ENCODE measurements around the gene DOCK9.

DOCK9 gene

DNA sequence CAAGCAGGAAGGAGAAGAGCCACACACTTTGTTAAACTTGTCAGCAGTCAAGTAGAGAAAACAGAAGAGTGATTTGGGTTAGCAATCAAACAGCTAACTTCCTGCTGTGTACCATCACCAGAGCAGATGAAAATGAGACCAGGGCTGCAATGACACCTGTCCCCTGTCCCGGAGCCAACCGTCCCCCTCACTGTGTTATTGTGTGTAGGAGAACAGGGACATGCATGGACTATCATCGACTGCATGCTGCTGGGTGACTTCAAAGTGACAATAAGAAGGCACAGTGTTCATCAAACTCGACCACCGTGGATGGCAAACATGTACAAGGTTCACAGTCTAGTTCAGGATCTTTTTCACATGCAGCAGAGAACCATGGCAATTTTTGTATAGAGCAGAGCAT, 131.3 kb downstream of the DOCK9 start:
- Mint-ChIP-seq H3K27ac (no peak overlapping the region), H3K4me3 (no peak overlapping the region), H3K36me3 (ENCODE audit: low read depth) (peaks cover 64% of the 10 kb centered on the region), H3K27me3 (no peaks in the 10 kb centered on the region), H3K9me3 (no peaks in the 10 kb centered on the region), H3K4me1 (ENCODE audit: low read depth) (peaks cover 2% of the 10 kb centered on the region)
- DNase-seq = no peak

DNA sequence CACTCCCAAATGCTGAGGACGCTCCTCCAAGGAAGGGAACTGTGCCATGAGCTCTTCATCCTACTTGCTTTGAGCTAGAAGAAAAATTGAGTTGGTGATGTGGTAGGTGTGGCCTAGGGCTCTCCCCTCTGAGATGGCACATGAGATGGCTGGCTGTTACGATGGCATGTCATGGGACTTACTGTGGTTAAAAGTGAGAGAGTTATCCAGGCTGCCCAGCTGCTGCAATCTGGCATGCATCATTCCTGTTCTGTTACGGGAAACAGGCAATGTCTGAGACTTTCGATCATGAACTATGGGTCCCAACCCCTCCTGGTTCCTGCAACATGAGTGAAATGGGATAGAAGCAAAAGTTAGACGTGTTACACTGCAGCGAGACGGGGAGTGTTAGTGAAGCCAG, 132.1 kb downstream of the DOCK9 start:
- Mint-ChIP-seq H3K27ac (no peak overlapping the region), H3K9me3 (no peaks in the 10 kb centered on the region), H3K4me1 (ENCODE audit: low read depth) (peaks cover 2% of the 10 kb centered on the region), H3K27me3 (no peaks in the 10 kb centered on the region), H3K4me3 (no peak overlapping the region), H3K36me3 (ENCODE audit: low read depth) (peaks cover 65% of the 10 kb centered on the region)
- no peak for DNase-seq

GRCh38 chr13:98844021-98844420, 133.8 kb downstream of the DOCK9 start:
- Mint-ChIP-seq H3K9me3 (no peaks in the 10 kb centered on the region), H3K27ac (no peak overlapping the region), H3K27me3 (no peaks in the 10 kb centered on the region), H3K4me1 (ENCODE audit: low read depth) (peaks cover 2% of the 10 kb centered on the region), H3K4me3 (no peak overlapping the region), H3K36me3 (ENCODE audit: low read depth) (peaks cover 65% of the 10 kb centered on the region)
- no peak for DNase-seq

DNA sequence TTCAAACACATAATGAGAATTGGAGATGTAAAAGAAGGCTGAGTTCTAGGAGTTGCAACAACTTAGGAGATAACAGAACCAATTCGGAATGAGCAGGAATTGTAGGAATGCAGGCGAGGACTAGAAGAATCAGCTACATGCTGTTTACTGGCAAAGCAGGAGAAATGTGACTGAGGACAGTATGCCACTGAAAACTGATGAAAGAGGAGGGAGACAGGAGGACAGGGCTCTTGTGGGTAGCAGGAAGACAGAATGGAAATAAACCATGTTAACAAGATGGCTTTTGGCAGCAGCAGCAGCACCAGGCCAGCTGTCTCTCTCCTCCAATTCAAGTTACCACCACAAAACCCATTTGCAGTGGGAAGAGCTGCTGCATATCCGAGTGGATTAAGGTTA, 134.4 kb downstream of the DOCK9 start:
- Mint-ChIP-seq H3K4me3 (no peak overlapping the region), H3K9me3 (no peaks in the 10 kb centered on the region), H3K36me3 (ENCODE audit: low read depth) (peaks cover 67% of the 10 kb centered on the region), H3K27me3 (no peaks in the 10 kb centered on the region), H3K4me1 (ENCODE audit: low read depth) (peaks cover 2% of the 10 kb centered on the region), H3K27ac (no peak overlapping the region)
- DNase-seq = no peak

GRCh38 chr13:98842858-98843481, 134.9 kb downstream of the DOCK9 start:
- no peak overlapping the region for H3K27ac Mint-ChIP-seq
- H3K9me3 Mint-ChIP-seq = no peaks in the 10 kb centered on the region
- no peaks in the 10 kb centered on the region for H3K27me3 Mint-ChIP-seq
- peaks cover 2% of the 10 kb centered on the region for H3K4me1 Mint-ChIP-seq (ENCODE audit: low read depth)
- no peak overlapping the region for H3K4me3 Mint-ChIP-seq
- DNase-seq = peak; percentile 73
- H3K36me3 Mint-ChIP-seq (ENCODE audit: low read depth) = peaks cover 65% of the 10 kb centered on the region

GRCh38 chr13:98842070-98842469, 135.8 kb downstream of the DOCK9 start:
- H3K27me3 Mint-ChIP-seq = no peaks in the 10 kb centered on the region
- no peak overlapping the region for H3K27ac Mint-ChIP-seq
- peaks cover 65% of the 10 kb centered on the region for H3K36me3 Mint-ChIP-seq (ENCODE audit: low read depth)
- no peaks in the 10 kb centered on the region for H3K9me3 Mint-ChIP-seq
- no peak for DNase-seq
- H3K4me1 Mint-ChIP-seq (ENCODE audit: low read depth) = peaks cover 2% of the 10 kb centered on the region
- H3K4me3 Mint-ChIP-seq = no peak overlapping the region

GRCh38 chr13:98839856-98840769, 137.8 kb downstream of the DOCK9 start:
- H3K27me3 Mint-ChIP-seq = no peaks in the 10 kb centered on the region
- H3K4me1 Mint-ChIP-seq (ENCODE audit: low read depth) = peaks cover 2% of the 10 kb centered on the region
- no peak overlapping the region for H3K27ac Mint-ChIP-seq
- no peak overlapping the region for H3K4me3 Mint-ChIP-seq
- H3K9me3 Mint-ChIP-seq = no peaks in the 10 kb centered on the region
- DNase-seq = peak; percentile 51
- peaks cover 60% of the 10 kb centered on the region for H3K36me3 Mint-ChIP-seq (ENCODE audit: low read depth)

DNA sequence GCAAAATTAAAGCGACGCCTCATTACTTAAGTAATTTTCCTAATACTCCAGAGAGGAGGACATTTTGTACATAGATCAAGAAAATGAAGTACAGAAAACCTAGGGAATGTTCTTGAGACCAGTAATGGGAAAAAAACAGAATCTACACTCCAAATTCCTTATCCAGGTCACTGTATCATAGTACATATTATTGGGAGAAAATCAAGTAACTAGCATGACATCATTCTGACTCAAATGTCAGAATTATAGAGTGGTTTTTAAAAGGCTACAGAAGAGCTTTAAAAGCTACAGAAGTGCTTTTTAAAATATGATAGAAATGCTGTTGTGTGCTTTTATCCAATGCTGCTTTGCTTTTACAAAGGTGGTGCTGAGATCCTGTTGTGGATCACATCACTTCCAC, 139.1 kb downstream of the DOCK9 start:
- Mint-ChIP-seq H3K4me1 (ENCODE audit: low read depth) (peaks cover 2% of the 10 kb centered on the region), H3K9me3 (no peaks in the 10 kb centered on the region), H3K27me3 (no peaks in the 10 kb centered on the region), H3K27ac (no peak overlapping the region), H3K36me3 (ENCODE audit: low read depth) (peaks cover 60% of the 10 kb centered on the region), H3K4me3 (no peak overlapping the region)
- DNase-seq = no peak

- no peaks in the 10 kb centered on the region for H3K27me3 Mint-ChIP-seq
- no peaks in the 10 kb centered on the region for H3K9me3 Mint-ChIP-seq
- peaks cover 2% of the 10 kb centered on the region for H3K4me1 Mint-ChIP-seq (ENCODE audit: low read depth)
- no peak overlapping the region for H3K4me3 Mint-ChIP-seq
- H3K27ac Mint-ChIP-seq = no peak overlapping the region
- DNase-seq = no peak
- peaks cover 59% of the 10 kb centered on the region for H3K36me3 Mint-ChIP-seq (ENCODE audit: low read depth)
Measured at GRCh38 chr13:98837896-98838295, 140.0 kb downstream of the DOCK9 start.

- DNase-seq = no peak
Measured at GRCh38 chr13:98835156-98835555, 142.7 kb downstream of the DOCK9 start.

DNA sequence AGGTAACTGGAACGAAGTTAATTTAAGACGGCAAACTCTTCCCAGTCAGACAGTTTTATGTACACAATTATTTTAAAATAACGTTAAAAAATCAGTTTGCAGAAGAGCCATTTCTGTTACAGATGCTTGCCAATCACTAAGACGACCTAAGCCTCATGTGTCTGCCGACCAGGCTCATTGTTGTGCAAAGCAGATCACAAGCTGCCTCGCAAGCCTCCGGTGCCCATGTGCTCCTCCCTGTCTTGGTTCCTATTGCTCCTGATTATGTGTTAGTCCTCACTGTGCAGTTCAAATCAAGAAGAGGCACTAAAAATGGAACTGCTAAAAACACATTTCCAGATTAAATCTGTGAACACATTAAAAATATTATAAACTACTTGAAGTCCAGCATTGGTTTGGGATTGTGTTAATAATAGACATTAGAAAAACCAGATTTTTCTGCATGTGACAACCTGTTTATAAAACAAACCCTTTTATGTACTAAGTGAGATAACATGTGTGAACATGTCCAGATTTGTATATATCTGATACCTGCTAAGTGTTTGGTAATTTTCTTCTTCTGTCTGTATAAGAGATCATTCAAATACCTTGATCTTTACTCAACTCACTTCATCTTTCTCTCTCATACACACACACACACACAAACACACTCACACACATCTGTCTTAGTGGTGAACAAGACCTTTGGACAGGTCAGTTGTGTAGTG, 143.5 kb downstream of the DOCK9 start:
- H3K4me1 Mint-ChIP-seq (ENCODE audit: low read depth) = no peaks in the 10 kb centered on the region
- peaks cover 79% of the 10 kb centered on the region for H3K36me3 Mint-ChIP-seq (ENCODE audit: low read depth)
- H3K4me3 Mint-ChIP-seq = no peak overlapping the region
- H3K9me3 Mint-ChIP-seq = no peaks in the 10 kb centered on the region
- H3K27ac Mint-ChIP-seq = no peak overlapping the region
- DNase-seq = no peak
- no peaks in the 10 kb centered on the region for H3K27me3 Mint-ChIP-seq

More at GRCh38 chr13:98835156-98835555, 142.7 kb downstream of the DOCK9 start:
- Mint-ChIP-seq H3K36me3 (ENCODE audit: low read depth) (peaks cover 74% of the 10 kb centered on the region), H3K27me3 (no peaks in the 10 kb centered on the region), H3K9me3 (no peaks in the 10 kb centered on the region), H3K4me1 (ENCODE audit: low read depth) (no peaks in the 10 kb centered on the region), H3K4me3 (no peak overlapping the region), H3K27ac (no peak overlapping the region)

DNA sequence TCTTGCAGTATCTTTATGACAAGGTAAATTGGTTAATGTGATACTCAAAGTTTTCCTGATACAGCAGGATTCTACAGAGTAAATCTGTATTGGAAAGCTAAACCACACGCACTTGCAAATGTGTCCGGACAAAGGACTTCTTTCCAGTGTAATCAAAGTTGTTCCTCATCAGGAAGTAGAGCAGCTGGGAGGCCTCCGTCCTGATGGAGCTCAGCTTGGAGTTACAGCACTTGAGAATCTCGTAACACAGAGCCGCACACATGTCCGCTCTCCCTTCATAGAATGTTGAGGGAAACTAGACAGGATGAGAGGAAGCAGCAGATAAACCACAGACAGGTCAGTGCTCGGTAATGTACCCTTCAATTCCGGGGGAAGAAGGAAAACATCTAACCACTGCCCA, 146.6 kb downstream of the DOCK9 start:
- no peak overlapping the region for H3K27ac Mint-ChIP-seq
- H3K4me3 Mint-ChIP-seq = no peak overlapping the region
- H3K27me3 Mint-ChIP-seq = no peaks in the 10 kb centered on the region
- H3K9me3 Mint-ChIP-seq = no peaks in the 10 kb centered on the region
- peaks cover 4% of the 10 kb centered on the region for H3K4me1 Mint-ChIP-seq (ENCODE audit: low read depth)
- no peak for DNase-seq
- H3K36me3 Mint-ChIP-seq (ENCODE audit: low read depth) = peaks cover 85% of the 10 kb centered on the region

DNA sequence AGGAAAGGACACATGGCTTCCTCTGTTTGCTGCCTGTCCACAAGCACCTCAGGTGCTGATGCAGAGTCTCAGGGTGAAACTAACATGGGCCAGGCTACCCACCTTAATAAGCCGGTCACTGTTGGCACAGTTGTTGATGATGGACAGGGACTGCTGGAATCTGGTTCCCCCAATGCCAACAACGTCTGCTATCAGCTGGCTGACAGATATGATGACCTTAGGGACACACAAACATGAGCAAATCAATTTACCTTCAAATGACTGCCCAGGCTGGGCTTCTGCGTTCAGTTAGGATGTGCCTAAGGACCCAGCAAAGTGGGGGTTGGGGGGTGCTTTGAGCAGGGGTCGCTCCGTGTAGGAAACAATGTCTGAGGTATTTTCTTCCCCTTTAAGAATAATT, 148.3 kb downstream of the DOCK9 start:
- Mint-ChIP-seq H3K9me3 (no peaks in the 10 kb centered on the region), H3K4me1 (ENCODE audit: low read depth) (peaks cover 12% of the 10 kb centered on the region), H3K4me3 (no peak overlapping the region), H3K27ac (no peak overlapping the region), H3K36me3 (ENCODE audit: low read depth) (peaks cover 85% of the 10 kb centered on the region), H3K27me3 (no peaks in the 10 kb centered on the region)
- no peak for DNase-seq

DNA sequence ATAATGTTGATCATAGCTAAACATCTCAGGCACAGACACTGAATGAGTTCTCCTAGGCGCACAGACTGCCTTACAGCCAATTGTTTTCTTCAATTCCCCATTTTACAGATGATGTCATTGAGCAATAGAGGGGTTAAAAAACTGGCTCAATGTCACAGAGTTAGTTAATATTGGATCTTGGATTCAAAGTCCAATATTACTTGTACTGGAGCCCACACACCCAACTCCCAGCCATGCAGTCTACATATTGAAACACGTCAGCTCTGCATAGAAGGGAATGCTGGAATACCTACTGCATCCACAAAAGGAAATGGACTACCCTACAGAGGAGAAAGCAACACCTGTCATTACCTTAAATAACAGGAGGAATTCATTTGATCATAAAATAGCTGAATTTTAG, 149.2 kb downstream of the DOCK9 start:
- H3K27me3 Mint-ChIP-seq = no peaks in the 10 kb centered on the region
- no peak overlapping the region for H3K27ac Mint-ChIP-seq
- H3K36me3 Mint-ChIP-seq (ENCODE audit: low read depth) = peaks cover 88% of the 10 kb centered on the region
- peaks cover 12% of the 10 kb centered on the region for H3K4me1 Mint-ChIP-seq (ENCODE audit: low read depth)
- H3K4me3 Mint-ChIP-seq = no peak overlapping the region
- no peaks in the 10 kb centered on the region for H3K9me3 Mint-ChIP-seq
- DNase-seq = no peak

- Mint-ChIP-seq H3K9me3 (no peaks in the 10 kb centered on the region), H3K27me3 (no peaks in the 10 kb centered on the region), H3K36me3 (ENCODE audit: low read depth) (peaks cover 88% of the 10 kb centered on the region), H3K4me1 (ENCODE audit: low read depth) (peaks cover 12% of the 10 kb centered on the region), H3K27ac (no peak overlapping the region), H3K4me3 (no peak overlapping the region)
- DNase-seq = no peak
Measured at GRCh38 chr13:98827449-98827848, 150.4 kb downstream of the DOCK9 start.
